H9 (cell line): ENCODE measurements around the gene CAPN5. TPM values are rescaled to one million over a fixed set of nuclear protein-coding genes. Genes with fewer than 3 reads are reported as not detected.

Experiments
- DNase-seq: peaks from one replicate; pipeline ENCODE4 v3.0.0-alpha.2; 2017
- H2AFZ ChIP-seq: one replicate; pipeline ENCODE4 v1.6.1; 2013; ENCODE audit warnings: mild to moderate bottlenecking, low read length, control low read depth, moderate library complexity
- H2AK5ac ChIP-seq: 2 replicates; pipeline ENCODE4 v1.6.1; 2013; ENCODE audit warnings: low read length, control low read depth, mixed read lengths; ENCODE audit not compliant: insufficient read length
- H2BK120ac ChIP-seq: one replicate; pipeline ENCODE4 v1.6.1; 2013; ENCODE audit warnings: low read depth, mild to moderate bottlenecking, low read length, control low read depth, inconsistent platforms; ENCODE audit not compliant: poor library complexity, severe bottlenecking
- H2BK12ac ChIP-seq: 2 replicates; pipeline ENCODE4 v1.6.1; 2013; ENCODE audit warnings: low read length, control low read depth, mixed read lengths, low read depth; ENCODE audit not compliant: insufficient read length
- H2BK15ac ChIP-seq: 2 replicates; pipeline ENCODE4 v1.6.1; 2013; ENCODE audit warnings: low read depth, low read length, control low read depth
- H2BK20ac ChIP-seq: one replicate; pipeline ENCODE4 v1.6.1; 2013; ENCODE audit warnings: low read depth, mild to moderate bottlenecking, low read length, control low read depth, inconsistent platforms; ENCODE audit not compliant: poor library complexity, severe bottlenecking
- H2BK5ac ChIP-seq: 2 replicates; pipeline ENCODE4 v1.6.1; 2013; ENCODE audit warnings: low read length, control low read depth, mixed read lengths; ENCODE audit not compliant: insufficient read length
- H3K14ac ChIP-seq: 2 replicates; pipeline ENCODE4 v1.6.1; 2013; ENCODE audit warnings: low read length, control low read depth; ENCODE audit not compliant: insufficient read depth
- H3K18ac ChIP-seq: 2 replicates; pipeline ENCODE4 v1.6.1; 2013; ENCODE audit warnings: low read depth, mild to moderate bottlenecking, mixed read lengths, low read length, control low read depth; ENCODE audit not compliant: insufficient read length
- H3K23ac ChIP-seq: 2 replicates; pipeline ENCODE4 v1.6.1; 2013; ENCODE audit warnings: low read length, control low read depth, mixed read lengths, low read depth; ENCODE audit not compliant: insufficient read length
- H3K23me2 ChIP-seq: 2 replicates; pipeline ENCODE4 v1.6.1; 2013; ENCODE audit warnings: low read depth, mild to moderate bottlenecking, mixed read lengths, low read length, control low read depth; ENCODE audit not compliant: insufficient read length, poor library complexity, severe bottlenecking
- H3K27ac ChIP-seq: 2 replicates; pipeline ENCODE4 v1.5.1; 2013; ENCODE audit warnings: low read length, control low read depth, mixed read lengths, low read depth; ENCODE audit not compliant: insufficient read length
- H3K27me3 ChIP-seq: 2 replicates; pipeline ENCODE4 v1.6.1; 2013; ENCODE audit warnings: low read length, control low read depth, inconsistent platforms; ENCODE audit not compliant: insufficient read depth
- H3K4ac ChIP-seq: 2 replicates; pipeline ENCODE4 v1.6.1; 2013; ENCODE audit warnings: low read depth, mild to moderate bottlenecking, control low read depth, inconsistent platforms, low read length, moderate library complexity
- H3K4me1 ChIP-seq: 2 replicates; pipeline ENCODE4 v1.6.1; 2013; ENCODE audit warnings: low read length, control low read depth, inconsistent platforms; ENCODE audit not compliant: insufficient read depth
- H3K4me2 ChIP-seq: 2 replicates; pipeline ENCODE4 v1.6.1; 2013; ENCODE audit warnings: low read length, control low read depth, mixed read lengths; ENCODE audit not compliant: insufficient read length, insufficient read depth
- H3K56ac ChIP-seq: 2 replicates; pipeline ENCODE4 v1.6.1; 2013; ENCODE audit warnings: low read depth, mild to moderate bottlenecking, mixed read lengths, low read length, control low read depth; ENCODE audit not compliant: insufficient read length
- H3K79me1 ChIP-seq: 2 replicates; pipeline ENCODE4 v1.6.1; 2013; ENCODE audit warnings: low read depth, mild to moderate bottlenecking, moderate library complexity, low read length, control low read depth, inconsistent platforms; ENCODE audit not compliant: insufficient read depth, poor library complexity, severe bottlenecking
- H3K79me2 ChIP-seq: 2 replicates; pipeline ENCODE4 v1.6.1; 2013; ENCODE audit warnings: low read length, control low read depth, inconsistent platforms; ENCODE audit not compliant: insufficient read depth
- H3K9ac ChIP-seq: 2 replicates; pipeline ENCODE4 v1.6.1; 2013; ENCODE audit warnings: low read length, control low read depth, mixed read lengths; ENCODE audit not compliant: insufficient read length; ENCODE audit errors: extremely low read depth
- H3K9me3 ChIP-seq: one replicate; pipeline ENCODE4 v1.6.1; 2013; ENCODE audit warnings: low read depth, low read length, inconsistent platforms; ENCODE audit not compliant: control insufficient read depth
- H3T11ph ChIP-seq: one replicate; pipeline ENCODE4 v1.6.1; 2013; ENCODE audit warnings: mild to moderate bottlenecking, low read length, control low read depth, inconsistent platforms
- H4K20me1 ChIP-seq: one replicate; pipeline ENCODE4 v1.6.1; 2013; ENCODE audit not compliant: control insufficient read depth, insufficient read length, insufficient read depth
- H4K5ac ChIP-seq: 2 replicates; pipeline ENCODE4 v1.6.1; 2013; ENCODE audit warnings: low read depth, mild to moderate bottlenecking, mixed read lengths, low read length, control low read depth; ENCODE audit not compliant: insufficient read length
- H4K8ac ChIP-seq: replicated peaks from 2 replicates; pipeline ENCODE4 v1.6.1; 2013; ENCODE audit warnings: low read length, control low read depth, mixed read lengths, low read depth; ENCODE audit not compliant: insufficient read length
- H4K91ac ChIP-seq: 2 replicates; pipeline ENCODE4 v1.6.1; 2013; ENCODE audit warnings: low read depth, mild to moderate bottlenecking, moderate library complexity, mixed read lengths, low read length, control low read depth; ENCODE audit not compliant: insufficient read length
- H3K27ac Mint-ChIP-seq, 3 experiments: 2 replicates in 2 of 3; 3 replicates in 1 of 3; pipeline ENCODE4 v1.8.0; 2020 to 2021; ENCODE audit warnings: mixed read lengths in 3 of 3, mild to moderate bottlenecking in 1 of 3, moderate library complexity in 1 of 3
- H3K27me3 Mint-ChIP-seq: 2 replicates; pipeline ENCODE4 v1.8.0; 2021; ENCODE audit warnings: low read depth, mild to moderate bottlenecking, moderate library complexity, mixed read lengths
- H3K36me3 Mint-ChIP-seq, 3 experiments: 2 replicates in 2 of 3; 3 replicates in 1 of 3; pipeline ENCODE4 v1.8.0; 2020 to 2021; ENCODE audit warnings: low read depth in 3 of 3, mixed read lengths in 3 of 3; ENCODE audit not compliant: insufficient read depth in 1 of 3
- H3K4me1 Mint-ChIP-seq, 2 experiments: 2 replicates each; pipeline ENCODE4 v1.8.0; 2020; ENCODE audit warnings: mixed read lengths in 2 of 2
- H3K4me3 Mint-ChIP-seq, 2 experiments: 2 replicates in 1 of 2; 3 replicates in 1 of 2; pipeline ENCODE4 v1.8.0; 2020 to 2021; ENCODE audit warnings: mild to moderate bottlenecking in 2 of 2, mixed read lengths in 2 of 2, moderate library complexity in 1 of 2
- H3K9me3 Mint-ChIP-seq, 2 experiments: 2 replicates in 1 of 2; 3 replicates in 1 of 2; pipeline ENCODE4 v1.8.0; 2020; ENCODE audit warnings: mild to moderate bottlenecking in 2 of 2, mixed read lengths in 2 of 2, moderate library complexity in 1 of 2
- CTCF ChIP-seq: fragments of 200-600 bp; sonication (generic); conservative IDR thresholded peaks from 3 replicates; pipeline ENCODE4 v1.8.0; 2021; ENCODE audit warnings: antibody characterized with exemption, mild to moderate bottlenecking
- WGBS: extraction: QIAGEN DNeasy Blood & Tissue Kit; methylation state at CpG from one replicate; pipeline ENCODE4 v1.1.7; 2013; ENCODE audit warnings: missing lambda C conversion rate, low lambda C conversion rate, mixed read lengths; ENCODE audit not compliant: insufficient read length; ENCODE audit errors: extremely low coverage; 5-methylcytosine and 5-hydroxymethylcytosine counted together
- total RNA-seq: library from RNA; stranded (reverse); gene quantifications from 2 replicates; pipeline ENCODE4 v1.2.1, GENCODE V29; 2021

The CAPN5 gene
- total RNA-seq, 1 experiment from 2014 or later, result 16.7 TPM

GRCh38 chr11:77026221-77026620, 40.5 kb upstream of the CAPN5 start:
- no peak overlapping the region for H2BK5ac ChIP-seq
- no peaks in the 10 kb centered on the region; the same call in 1 of the 2 replicates for H3K27me3 ChIP-seq
- H3K4me1 ChIP-seq, result no peaks in the 10 kb centered on the region; the same call in 1 of the 2 replicates
- H3K79me2 ChIP-seq, result no peaks in the 10 kb centered on the region
- no peak for DNase-seq
- no peak overlapping the region for H3K18ac ChIP-seq
- H3K56ac ChIP-seq, result no peak overlapping the region
- no peaks in the 10 kb centered on the region for H3K9me3 ChIP-seq
- H2AK5ac ChIP-seq, result no peak overlapping the region
- no peak overlapping the region for H2AFZ ChIP-seq
- Mint-ChIP-seq H3K4me1 (peaks cover 9 to 13% of the 10 kb centered on the region in 2 experiments; a peak in 3 of 4 replicates), H3K9me3 (no peaks in the 10 kb centered on the region; a peak in 1 of 5 replicates), H3K4me3 (no peak overlapping the region), H3K27ac (no peak overlapping the region), H3K36me3 (no peaks in the 10 kb centered on the region), H3K27me3 (peaks cover 10% of the 10 kb centered on the region)
- TF ChIP-seq CTCF, result no peak
- no peaks in the 10 kb centered on the region for H3K23me2 ChIP-seq
- no peak overlapping the region for H4K91ac ChIP-seq
- H3K79me1 ChIP-seq, result no peaks in the 10 kb centered on the region
- no peak overlapping the region for H2BK20ac ChIP-seq
- H3K23ac ChIP-seq, result no peak overlapping the region
- WGBS, result no CpG with 5 or more reads among the region's 3 CpGs
- H3K9ac ChIP-seq, result no peak overlapping the region
- H3K14ac ChIP-seq, result no peak overlapping the region
- H2BK120ac ChIP-seq, result no peak overlapping the region
- no peak overlapping the region for H3K4ac ChIP-seq
- H4K20me1 ChIP-seq, result no peaks in the 10 kb centered on the region
- H3K27ac ChIP-seq, result no peak overlapping the region
- no peak overlapping the region for H2BK12ac ChIP-seq
- no peak overlapping the region for H2BK15ac ChIP-seq
- no peak overlapping the region for H3T11ph ChIP-seq
- H3K4me2 ChIP-seq, result no peak overlapping the region
- H4K5ac ChIP-seq, result no peak overlapping the region
- H4K8ac ChIP-seq, result no peak overlapping the region
